HG03095 (cell line): ENCODE results near the gene OR5D13.

Source experiments
- ATAC-seq: cut with Tn5 transposase; IDR thresholded peaks from one replicate; pipeline ENCODE4 v1.9.1; 2021; ENCODE audit warnings: moderate library complexity; ENCODE audit not compliant: unreplicated experiment

OR5D13 gene

GRCh38 chr11:55773138-55773537 lies at the start of gene OR5D13:
Gene OR5D13, plus strand, starts transcription at chr11:55773438. Its CDS starts 0 bp downstream, at chr11:55773438.
- ATAC-seq = no peak

- no peak for ATAC-seq
These were observed 46.4 kb upstream of the OR5D13 start for GRCh38 chr11:55726715-55727324.

GRCh38 chr11:55732936-55733335 lies 40.3 kb upstream of the OR5D13 start:
- ATAC-seq = no peak

- no peak for ATAC-seq
These were observed 18.4 kb downstream of the OR5D13 start for GRCh38 chr11:55791606-55792005.

GRCh38 chr11:55793321-55793720 lies 20.1 kb downstream of the OR5D13 start:
- ATAC-seq = no peak

GRCh38 chr11:55795256-55795655 lies 22.0 kb downstream of the OR5D13 start, which contains the start of gene OR5D14:
Gene OR5D14, plus strand, starts transcription at chr11:55795556. Its CDS starts 0 bp downstream, at chr11:55795556.
- ATAC-seq = no peak

GRCh38 chr11:55806248-55806647 lies 33.0 kb downstream of the OR5D13 start:
- ATAC-seq = no peak

GRCh38 chr11:55811067-55811466 lies 37.8 kb downstream of the OR5D13 start, which contains the start of gene OR5L1:
Gene OR5L1, plus strand, starts transcription at chr11:55811367. Its CDS starts 100 bp downstream, at chr11:55811467.
- no peak for ATAC-seq

- ATAC-seq = no peak
These were observed 46.1 kb downstream of the OR5D13 start, which contains the start of gene OR5D18 for GRCh38 chr11:55819330-55819729. Gene OR5D18, plus strand, starts transcription at chr11:55819630. Its CDS starts 0 bp downstream, at chr11:55819630.
